KMS-11 (cell line): ENCODE data around the gene DCANP1.
"Not testable (repeated sequence)": the region's sequence is repeated elsewhere in the genome, so short reads cannot be mapped to it uniquely, and the experiment has no call there.

Experiments
- H2AFZ ChIP-seq: fragments of 200-600 bp; sonication (generic); 2 replicates; pipeline ENCODE4 v1.6.1; 2016; ENCODE audit warnings: antibody characterized with exemption, mixed run types, low read depth
- H3K27ac ChIP-seq: fragments of 200-600 bp; sonication (generic); 2 replicates; pipeline ENCODE4 v1.6.1; 2016; ENCODE audit warnings: mild to moderate bottlenecking, mixed run types
- H3K27me3 ChIP-seq: fragments of 200-600 bp; sonication (generic); 2 replicates; pipeline ENCODE4 v1.6.1; 2017; ENCODE audit warnings: mild to moderate bottlenecking, low read depth, mixed run types, moderate library complexity; ENCODE audit not compliant: insufficient read depth
- H3K36me3 ChIP-seq: fragments of 200-600 bp; sonication (generic); 2 replicates; pipeline ENCODE4 v1.6.1; 2017; ENCODE audit warnings: mild to moderate bottlenecking, mixed run types; ENCODE audit not compliant: insufficient read depth
- H3K4me1 ChIP-seq: fragments of 200-600 bp; sonication (generic); 2 replicates; pipeline ENCODE4 v1.6.1; 2016; ENCODE audit warnings: mild to moderate bottlenecking, low read depth, mixed run types; ENCODE audit not compliant: poor library complexity, severe bottlenecking
- H3K4me2 ChIP-seq: fragments of 200-600 bp; sonication (generic); 2 replicates; pipeline ENCODE4 v1.7.0; 2016; ENCODE audit warnings: mild to moderate bottlenecking, mixed run types
- H3K4me3 ChIP-seq: fragments of 200-600 bp; sonication (generic); IDR thresholded peaks from 2 replicates; pipeline ENCODE4 v1.6.1; 2017; ENCODE audit warnings: low read depth, low read length, mixed read lengths; ENCODE audit not compliant: insufficient read depth
- H3K79me2 ChIP-seq: fragments of 200-600 bp; sonication (generic); 2 replicates; pipeline ENCODE4 v1.6.1; 2016; ENCODE audit warnings: low read depth, mixed run types; ENCODE audit not compliant: insufficient read depth
- H3K9ac ChIP-seq: fragments of 200-600 bp; sonication (generic); 2 replicates; pipeline ENCODE4 v1.6.1; 2016; ENCODE audit warnings: mild to moderate bottlenecking, mixed run types
- H4K20me1 ChIP-seq: fragments of 200-600 bp; sonication (generic); 2 replicates; pipeline ENCODE4 v1.6.1; 2016; ENCODE audit warnings: mild to moderate bottlenecking, mixed run types; ENCODE audit not compliant: insufficient read depth
- CTCF ChIP-seq: fragments of 200-600 bp; sonication (generic); conservative IDR thresholded peaks from 2 replicates; pipeline ENCODE4 v1.6.1; 2017; ENCODE audit warnings: low read depth, mild to moderate bottlenecking, antibody characterized with exemption, low read length, moderate library complexity, mixed read lengths

Gene DCANP1

DNA sequence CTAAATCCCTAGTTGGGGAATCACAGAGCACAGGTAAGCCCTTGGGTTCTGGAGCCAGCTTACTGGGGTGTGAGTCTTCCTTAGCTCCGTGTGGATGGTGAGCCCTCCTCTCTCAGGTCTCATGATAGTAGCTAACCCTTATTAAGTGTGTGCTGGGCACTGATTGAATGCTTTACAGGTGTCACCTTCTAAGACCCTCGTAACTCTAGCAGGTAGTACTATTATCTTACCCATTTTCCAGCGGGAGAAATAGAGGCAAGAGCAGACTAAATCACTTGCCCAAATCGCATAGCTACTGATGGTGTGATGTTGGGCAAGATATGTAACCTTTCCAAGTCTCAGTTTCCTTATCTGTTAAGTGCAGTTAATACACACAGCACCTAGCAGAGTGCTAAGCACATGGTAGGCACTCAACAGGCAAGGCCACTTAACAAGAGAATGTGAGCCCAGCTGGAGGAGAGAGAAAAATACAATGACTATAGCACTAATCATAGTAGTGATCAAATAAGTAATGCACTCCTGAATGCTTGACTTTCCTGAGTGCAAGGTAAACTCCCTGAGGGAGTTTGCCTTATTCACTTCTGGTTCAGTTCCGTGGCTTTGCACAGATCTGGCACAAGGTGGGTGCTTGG, at the start of gene DCANP1:
DCANP1 (minus strand) TSS at position 51 of the 632 bp plus-strand sequence. CDS start 240 bp downstream, outside the sequence.
- no peak for TF ChIP-seq CTCF
- no peaks in the 10 kb centered on the region for H3K79me2 ChIP-seq
- no peaks in the 10 kb centered on the region for H3K4me1 ChIP-seq
- no peak within 1 kb of the TSS for H3K9ac ChIP-seq
- no peaks in the 10 kb centered on the region for H3K27me3 ChIP-seq
- no peaks in the 10 kb centered on the region for H4K20me1 ChIP-seq
- H3K36me3 ChIP-seq: no peaks in the 10 kb centered on the region
- H3K4me3 ChIP-seq: no peak within 1 kb of the TSS
- no peak within 1 kb of the TSS for H2AFZ ChIP-seq
- no peak within 1 kb of the TSS for H3K4me2 ChIP-seq
- no peak within 1 kb of the TSS for H3K27ac ChIP-seq

- H3K36me3 ChIP-seq, H3K9ac ChIP-seq, H2AFZ ChIP-seq, H3K4me3 ChIP-seq, H3K4me2 ChIP-seq, H4K20me1 ChIP-seq, H3K27me3 ChIP-seq, H3K79me2 ChIP-seq, H3K4me1 ChIP-seq, H3K27ac ChIP-seq: not testable (repeated sequence)
These were observed 48.4 kb upstream of the DCANP1 start for GRCh38 chr5:135495531-135495930.

GRCh38 chr5:135494196-135494595, 47.0 kb upstream of the DCANP1 start:
- Histone ChIP-seq H3K36me3 (no peaks in the 10 kb centered on the region), H2AFZ (no peak overlapping the region), H3K4me2 (no peak overlapping the region), H3K27me3 (no peaks in the 10 kb centered on the region), H3K27ac (no peak overlapping the region), H3K4me3 (no peak overlapping the region), H3K79me2 (no peaks in the 10 kb centered on the region), H3K9ac (no peak overlapping the region), H4K20me1 (no peaks in the 10 kb centered on the region), H3K4me1 (no peaks in the 10 kb centered on the region)
- TF ChIP-seq CTCF: no peak

GRCh38 chr5:135493406-135494180, 46.4 kb upstream of the DCANP1 start:
- Histone ChIP-seq H3K36me3 (no peaks in the 10 kb centered on the region), H3K27me3 (no peaks in the 10 kb centered on the region), H3K79me2 (no peaks in the 10 kb centered on the region), H3K4me3 (no peak overlapping the region), H2AFZ (no peak overlapping the region), H3K9ac (no peak overlapping the region), H3K4me1 (no peaks in the 10 kb centered on the region), H3K4me2 (no peak overlapping the region), H3K27ac (no peak overlapping the region), H4K20me1 (no peaks in the 10 kb centered on the region)
- TF ChIP-seq CTCF: no peak

DNA sequence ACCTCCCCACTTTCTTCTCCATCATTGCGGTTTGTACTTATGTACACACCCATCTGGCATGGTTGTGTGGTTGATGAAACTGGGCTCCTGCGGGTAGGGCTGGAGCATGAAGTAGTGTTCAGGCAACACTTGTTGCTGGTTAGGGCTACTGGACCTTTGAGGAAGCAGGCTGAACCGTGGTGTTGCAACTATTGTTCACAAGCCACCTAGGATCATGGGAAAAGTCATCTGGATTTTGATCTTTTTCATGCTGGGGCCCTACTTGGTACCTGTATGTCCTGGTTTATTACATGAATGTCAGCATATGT, 45.1 kb upstream of the DCANP1 start:
- TF ChIP-seq CTCF: no peak
- Histone ChIP-seq H2AFZ (no peak overlapping the region), H4K20me1 (no peaks in the 10 kb centered on the region), H3K4me3 (no peak overlapping the region), H3K4me2 (no peak overlapping the region), H3K4me1 (no peaks in the 10 kb centered on the region), H3K36me3 (no peaks in the 10 kb centered on the region), H3K27ac (no peak overlapping the region), H3K9ac (no peak overlapping the region), H3K79me2 (no peaks in the 10 kb centered on the region), H3K27me3 (no peaks in the 10 kb centered on the region)
